ENCODE data around the gene MXRA7.
A peak's percentile ranks its signal among the peaks of the same experiment; 100 is the strongest.
"Not testable (repeated sequence)": the region's sequence is repeated elsewhere in the genome, so short reads cannot be mapped to it uniquely, and the experiment has no call there.

The MXRA7 gene

DNA sequence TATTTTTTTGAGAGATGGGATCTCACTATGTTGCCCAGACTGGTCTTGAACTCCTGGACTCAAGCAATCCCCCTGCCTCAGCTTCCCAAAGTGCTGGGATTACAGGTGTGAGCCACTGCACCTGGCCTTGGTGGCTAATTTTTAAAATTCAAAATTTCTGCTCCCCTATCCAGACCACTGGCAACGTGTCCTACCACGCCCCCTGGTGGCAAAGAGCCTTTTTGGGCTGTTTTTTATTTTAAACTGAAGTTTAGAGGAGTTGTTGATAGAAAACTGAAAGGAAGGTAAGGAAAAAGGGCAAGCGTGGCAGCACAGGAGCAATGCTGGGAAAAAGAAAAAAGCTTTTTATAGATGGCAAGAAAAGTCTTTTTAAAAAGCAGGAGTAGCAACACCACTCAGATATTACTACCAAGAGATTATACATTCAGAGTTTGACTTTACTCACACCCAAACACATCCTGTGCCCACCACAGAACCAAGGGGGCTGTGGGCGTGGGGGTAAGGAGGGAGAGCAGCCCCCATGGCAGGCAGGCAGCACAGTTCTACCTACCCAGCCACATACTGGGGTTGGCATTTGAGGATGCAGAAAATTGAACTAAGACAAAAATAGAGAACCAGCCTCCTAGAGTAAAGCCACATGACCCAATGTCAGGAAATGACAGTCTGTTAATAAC, 4.2 kb upstream of the MXRA7 start:
- peak; percentile 82 for DNase-seq

DNA sequence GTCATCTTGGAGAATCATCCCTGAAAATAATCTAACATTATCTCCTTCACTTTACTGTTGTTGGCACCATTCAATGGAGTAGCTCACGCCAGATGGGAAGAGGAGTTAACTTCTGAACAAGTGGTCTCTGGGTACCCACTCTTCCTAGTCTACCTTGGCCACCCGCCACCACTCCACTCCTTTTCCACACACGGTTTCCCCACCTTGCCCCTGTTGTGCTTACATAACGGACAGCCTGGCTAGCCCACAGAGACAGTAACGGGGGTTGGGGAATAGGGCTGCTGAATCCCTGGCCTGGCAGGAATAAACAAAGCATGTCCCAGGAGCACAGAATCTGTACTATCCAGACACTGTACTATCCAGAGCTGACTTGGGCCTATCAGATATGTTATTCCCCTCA, 3.6 kb upstream of the MXRA7 start:
- no peak for DNase-seq

DNA sequence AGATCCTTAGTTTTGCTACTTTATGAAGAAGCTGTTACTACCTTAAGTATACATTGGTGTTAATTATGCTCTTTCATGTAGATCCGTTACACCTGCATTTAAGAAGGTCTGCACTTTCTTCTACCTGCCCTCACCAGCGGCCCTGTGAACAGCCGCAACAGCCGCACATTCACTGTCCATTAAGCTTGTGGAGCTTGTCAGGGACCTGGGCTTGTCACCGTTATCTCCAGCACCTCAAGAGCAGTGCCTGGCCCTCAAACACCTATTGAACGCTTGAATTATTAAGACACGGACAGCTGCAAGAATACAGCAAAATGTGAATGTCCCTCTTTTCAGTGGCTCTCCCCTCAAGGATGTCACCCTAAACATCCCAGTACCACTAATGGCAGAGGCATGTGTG, 3.0 kb upstream of the MXRA7 start:
- DNase-seq = no peak

DNA sequence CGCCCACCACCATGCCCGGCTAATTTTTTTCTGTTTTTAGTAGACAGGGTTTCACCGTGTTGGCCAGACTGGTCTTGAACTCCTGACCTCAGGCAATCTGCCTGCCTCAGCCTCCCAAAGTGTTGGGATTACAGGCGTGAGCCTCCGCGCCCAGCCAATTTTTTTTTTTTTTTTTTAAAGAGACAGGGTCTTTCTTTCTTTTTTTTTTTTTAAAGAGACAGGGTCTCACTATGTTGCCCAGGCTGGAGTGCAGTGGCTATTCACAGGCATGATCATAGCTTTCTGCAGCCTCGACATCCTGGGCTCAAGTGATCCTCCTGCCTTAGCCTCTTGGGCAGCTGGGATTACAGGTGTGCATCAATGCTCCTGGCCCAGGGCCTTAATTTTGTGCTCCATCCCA, 1.6 kb upstream of the MXRA7 start:
- not testable (repeated sequence) for DNase-seq

DNA sequence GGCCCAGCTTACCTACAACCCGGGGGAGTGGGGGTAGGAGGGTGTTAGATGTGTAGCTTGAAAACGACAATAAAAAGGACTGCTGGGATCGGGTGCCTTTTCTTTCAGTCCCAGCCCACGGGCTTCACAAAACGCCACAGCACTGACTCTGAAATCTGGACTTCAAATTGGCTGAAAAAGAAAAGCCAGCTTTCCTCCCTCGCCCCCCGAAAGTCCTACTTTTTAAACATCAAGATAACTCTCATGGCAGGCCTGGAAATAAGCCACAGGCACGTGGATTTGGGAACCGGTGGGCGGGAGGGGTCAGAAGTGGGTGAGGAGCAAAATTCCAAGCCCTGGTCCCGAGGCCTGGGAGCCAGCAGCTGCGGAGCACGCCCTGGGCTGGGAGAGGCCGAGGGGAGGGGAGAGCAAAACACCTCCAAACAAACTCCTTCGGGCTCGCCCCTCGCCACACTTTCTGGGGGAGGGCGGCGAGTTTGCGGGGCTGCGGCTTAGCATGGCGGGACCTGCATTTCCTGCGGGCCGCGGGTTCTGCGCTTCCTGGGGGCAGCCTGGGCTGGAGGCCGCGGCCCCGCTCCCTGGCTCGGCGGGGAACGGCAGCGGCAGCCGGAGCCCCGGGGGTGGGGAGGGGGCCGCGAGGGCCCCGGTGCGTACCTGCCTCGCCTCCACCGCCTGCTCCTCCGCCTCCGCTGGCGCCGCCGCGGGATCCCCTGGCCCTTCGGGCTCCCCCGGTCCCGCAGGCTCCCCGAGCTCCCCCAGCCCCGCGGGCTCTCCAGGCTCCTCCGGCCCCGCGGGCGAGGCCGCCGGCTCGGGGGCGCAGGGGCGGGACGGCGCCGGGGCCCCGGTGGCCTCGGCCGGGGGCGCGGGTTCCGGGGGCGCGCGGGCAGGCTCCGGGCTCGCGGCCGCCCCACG, 558 bp downstream of the MXRA7 start:
- DNase-seq = not testable (repeated sequence)

DNA sequence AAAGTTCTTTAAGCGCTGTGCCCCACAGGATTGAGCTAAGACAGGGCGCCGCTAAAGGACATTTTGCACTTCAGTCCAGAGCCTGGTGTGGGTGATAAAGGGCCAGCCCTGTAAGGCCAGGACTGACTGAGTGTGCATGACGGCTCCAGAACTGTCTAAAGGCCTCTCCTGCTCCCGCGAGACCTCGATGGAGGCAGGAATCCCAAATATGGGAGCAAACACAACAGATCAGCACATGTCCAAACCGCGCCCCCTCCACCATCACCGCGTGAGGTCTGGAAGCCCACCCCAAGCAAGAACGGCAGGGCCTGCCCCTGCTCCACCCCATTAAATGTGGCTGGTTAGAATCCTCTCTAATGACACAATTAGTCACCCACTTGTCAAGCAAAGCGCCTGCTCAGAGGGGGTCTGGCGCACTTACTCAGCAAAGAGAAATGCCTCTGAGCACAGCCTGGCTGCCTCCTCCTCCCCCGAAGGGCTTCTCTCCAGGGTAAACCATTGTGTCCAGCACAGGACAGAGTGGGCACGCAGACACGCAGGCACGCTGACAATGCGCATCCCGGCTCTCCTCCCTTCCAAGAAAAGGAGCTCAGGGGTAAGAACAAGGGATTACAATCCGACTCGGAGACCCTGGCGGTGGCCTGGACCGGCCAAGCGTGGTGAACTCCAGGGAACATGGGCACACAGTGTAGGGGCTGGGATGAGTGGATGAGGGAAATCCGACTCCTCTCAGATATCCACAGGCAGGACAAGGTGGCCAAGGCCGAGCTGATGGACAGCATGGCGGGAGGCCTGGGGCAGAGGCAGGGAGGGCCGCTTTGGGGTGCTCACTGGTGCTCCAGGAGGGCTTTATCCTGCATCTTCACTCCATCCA, 1.5 kb downstream of the MXRA7 start:
- DNase-seq = no peak

DNA sequence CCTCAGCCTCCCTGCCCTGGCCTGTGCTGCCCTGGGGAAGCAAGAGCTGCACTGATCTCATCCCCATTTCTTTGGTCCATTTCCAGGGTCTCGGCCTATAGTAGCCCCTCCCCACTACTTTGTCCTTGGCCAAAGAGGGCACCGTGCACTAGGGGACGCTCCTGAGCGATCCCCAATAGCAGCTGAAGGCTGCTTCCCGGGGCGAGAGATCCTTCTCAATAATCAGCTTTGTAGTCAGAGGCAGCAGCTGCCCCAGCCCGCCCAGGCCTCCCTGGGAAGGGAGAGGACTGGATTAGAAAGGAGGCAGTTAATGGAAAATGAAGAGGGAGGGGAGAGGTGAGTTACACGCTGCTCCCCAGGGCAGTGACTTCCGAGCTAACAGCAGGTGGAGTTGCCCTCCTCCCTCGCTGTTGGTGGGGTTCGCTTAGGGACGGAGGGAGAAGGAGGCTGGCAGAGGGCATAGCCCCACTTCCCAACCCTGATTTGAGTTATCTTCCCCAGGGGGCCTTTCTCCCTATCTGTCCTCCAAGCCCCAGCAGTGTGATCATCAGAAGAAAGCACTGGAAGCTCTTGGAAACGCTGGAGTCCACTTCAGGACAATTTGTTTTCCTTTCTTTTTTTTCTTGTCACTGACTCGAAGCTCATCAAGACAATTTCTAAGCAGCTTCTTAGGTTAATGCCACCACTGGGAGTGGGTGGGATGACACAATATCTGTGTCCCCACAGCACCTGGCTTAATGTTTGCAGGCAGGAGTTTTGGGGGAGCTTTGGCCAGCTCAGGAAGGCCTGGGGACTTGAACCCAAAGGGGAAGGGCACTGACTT, 2.6 kb downstream of the MXRA7 start:
- DNase-seq = no peak

DNA sequence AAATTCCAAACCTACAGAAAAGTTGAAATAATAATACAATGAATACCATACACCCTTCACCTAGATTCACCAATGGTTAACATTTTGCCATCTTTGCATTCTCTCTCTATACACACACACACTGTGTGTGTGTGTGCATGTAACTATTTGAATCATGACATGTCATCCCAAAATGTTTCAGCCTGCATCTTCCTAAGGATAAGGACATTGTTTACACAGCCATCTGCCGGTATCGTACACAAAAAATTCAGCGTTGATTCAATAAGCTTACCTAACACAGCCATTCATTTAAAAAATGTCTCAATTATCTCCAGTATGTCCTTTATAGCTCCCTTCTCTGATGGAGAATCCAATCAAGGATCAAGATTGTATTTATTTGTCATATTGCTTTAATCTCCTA, 3.9 kb downstream of the MXRA7 start:
- DNase-seq = no peak

DNA sequence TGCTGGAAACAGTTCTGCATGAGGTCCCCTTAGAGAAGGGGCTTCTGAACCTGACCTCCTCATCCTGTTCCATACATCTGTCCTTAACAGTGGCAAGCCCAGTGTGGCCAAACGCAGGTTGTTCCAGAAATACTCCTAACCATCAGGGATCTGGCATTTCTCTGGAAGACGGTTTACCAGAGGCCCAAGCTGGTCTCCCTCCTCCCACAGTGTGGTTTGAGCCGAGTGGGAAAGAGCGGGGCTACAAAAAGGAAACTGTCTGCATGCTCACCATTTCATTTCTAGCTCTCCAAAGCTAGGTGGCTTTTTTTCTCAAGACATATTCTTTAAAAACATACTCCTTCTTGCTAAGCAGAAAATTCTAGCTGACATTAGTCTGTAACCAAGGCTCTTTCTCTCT, 6.0 kb downstream of the MXRA7 start:
- no peak for DNase-seq

DNA sequence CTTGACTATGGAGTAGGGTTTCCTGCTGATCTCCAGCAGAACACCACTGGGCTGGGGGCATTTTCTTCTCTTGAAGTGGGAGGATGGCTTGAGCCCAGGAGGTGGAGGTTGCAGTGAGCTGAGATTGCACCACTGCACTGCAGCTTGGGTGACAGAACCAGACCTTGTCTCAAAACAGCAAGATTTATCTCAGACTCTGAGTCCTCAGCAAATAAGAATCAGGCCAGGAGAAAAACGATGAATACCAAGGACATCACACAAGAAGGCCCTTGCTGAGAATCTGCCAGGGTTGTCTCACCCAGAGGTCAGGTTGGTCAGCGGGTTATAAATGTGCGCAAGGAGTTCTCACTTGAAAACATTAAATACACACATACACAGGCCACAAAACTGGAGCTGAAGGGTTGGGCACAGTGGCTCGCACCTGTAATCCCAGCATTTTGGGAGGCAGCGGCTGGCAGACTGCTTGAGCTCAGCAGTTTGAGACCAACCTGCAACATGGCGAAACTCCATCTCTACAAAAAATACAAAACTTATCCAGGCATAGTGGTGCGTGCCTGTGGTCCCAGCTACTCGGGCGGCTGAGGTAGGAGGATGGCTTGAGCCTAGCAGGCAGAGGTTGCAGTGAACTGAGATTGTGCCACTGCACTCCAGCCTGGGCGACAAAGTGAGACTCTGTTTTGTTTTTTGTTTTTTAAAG, 7.7 kb downstream of the MXRA7 start:
- DNase-seq = no peak

DNA sequence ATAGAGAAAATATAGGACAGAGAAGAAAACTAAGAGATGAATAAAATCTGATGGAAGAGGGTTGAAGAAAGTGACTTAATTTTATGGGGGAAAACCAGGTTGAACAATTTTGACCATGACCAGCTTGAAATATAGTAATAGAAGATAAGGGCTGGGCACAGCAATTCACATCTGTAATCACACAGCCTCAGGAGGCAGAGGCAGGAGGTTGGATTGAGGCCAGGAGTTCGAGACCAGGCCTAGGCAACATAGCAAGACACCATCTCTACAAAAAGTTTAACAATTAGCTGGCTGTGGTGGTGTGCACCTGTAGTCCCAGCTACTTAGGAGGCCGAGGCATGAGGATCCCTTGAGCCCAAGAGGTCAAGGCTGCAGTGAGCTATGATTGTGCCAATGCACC, 8.7 kb downstream of the MXRA7 start:
- DNase-seq = no peak

DNA sequence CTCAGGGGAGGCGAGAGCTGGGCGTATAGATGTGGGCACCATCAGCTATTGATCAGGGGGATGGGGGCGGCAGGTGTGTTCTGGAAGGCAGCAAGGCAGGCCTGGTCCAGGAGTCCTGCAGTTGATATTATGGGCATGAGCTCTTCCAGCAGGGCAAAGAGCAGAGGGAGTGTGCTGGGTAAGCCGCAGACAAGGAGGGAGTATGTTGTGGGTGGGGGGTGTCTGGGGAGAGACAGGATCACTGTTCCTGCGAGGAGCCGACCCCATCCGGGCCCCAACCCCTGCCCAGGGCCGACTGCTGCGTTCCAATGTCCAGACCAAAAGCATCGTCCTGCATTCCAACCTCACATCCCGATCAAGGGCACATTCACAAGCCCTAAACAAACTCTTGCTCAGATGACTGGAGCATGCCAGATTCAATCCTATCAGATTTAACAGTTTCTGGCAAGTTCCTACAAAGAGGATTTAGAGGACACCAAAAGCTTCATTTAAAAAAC, 9.2 kb downstream of the MXRA7 start:
- DNase-seq = no peak

DNA sequence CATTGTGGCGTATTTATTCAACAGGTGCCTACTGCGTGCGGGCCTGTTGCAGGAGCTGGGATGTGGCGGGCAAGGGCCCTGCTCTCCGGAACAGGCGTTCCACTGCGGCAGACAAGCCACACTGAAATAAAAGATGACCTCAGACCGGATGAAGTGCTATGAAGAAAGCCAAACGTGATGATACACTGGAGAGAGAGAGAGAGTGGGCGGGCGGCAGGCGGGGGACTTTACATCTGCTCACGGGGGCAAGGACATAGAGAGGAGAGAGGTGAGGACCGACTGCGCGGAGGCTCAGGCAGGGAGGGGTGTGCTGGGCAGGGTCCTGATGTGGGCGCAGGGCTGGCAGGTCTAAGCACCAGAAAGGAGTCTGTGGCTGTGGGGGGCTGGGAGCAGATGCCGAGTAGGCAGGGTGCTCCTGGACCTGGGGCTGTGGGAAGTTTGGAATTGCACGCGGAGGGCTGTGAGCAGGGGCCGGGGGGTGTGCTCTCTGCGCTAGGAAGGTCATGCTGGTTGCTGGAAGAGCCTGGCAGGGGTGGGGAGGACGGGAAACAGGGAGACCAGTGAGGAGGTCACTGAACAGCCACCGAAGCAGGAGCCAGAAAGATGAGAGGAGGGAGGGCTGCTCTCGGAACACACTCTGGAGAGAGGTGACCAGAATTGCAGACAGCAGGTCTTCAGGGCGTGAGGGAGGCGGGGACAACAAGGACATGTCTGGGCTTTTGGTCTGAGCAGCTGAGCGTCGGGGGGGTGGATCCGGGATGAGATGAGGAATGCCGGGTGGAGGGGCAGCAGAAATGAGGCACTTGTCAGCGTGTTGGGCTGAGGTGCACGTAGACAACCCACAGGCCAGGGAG, 9.9 kb downstream of the MXRA7 start:
- DNase-seq = peak; percentile 49

DNA sequence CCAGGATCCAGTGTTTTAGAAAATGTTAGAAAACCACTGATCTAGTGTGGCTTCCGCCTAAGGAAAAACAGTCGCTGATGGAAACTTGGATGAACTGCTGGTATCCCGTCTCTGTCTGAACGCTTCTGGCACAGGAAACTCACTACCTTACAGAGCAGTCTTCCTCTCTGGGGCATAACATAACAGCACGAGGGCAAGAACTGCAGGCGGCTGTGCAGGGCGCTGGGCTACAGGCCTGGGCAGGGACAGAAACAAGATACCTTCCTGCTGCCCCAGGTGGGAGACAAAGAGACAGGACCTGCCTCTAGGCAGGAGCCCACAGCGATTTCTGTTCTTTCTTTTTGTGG, 10.5 kb downstream of the MXRA7 start:
- no peak for DNase-seq

DNA sequence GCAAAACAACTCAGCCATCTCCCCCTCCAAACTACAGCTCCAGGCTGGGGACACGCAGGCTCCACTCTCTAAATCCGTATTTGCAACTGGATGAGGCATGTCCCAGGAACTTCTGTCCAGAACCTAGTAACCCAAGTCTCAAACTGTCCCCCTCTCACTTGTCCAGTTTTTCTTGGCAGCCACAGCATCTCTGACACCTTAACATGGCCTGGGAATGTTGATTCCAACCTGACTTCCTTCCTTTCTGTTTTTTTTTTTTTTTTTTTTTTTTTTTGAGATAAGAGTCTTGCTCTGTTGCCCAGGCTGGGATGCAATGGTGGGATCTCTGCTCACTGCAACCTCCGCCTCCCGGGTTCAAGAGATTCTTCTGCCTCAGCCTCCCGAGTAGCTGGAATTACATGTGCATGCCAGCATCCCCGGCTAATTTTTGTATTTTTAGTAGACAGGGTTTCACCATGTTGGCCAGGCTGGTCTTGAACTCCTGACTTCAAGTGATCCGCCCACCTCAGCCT, 12.2 kb downstream of the MXRA7 start:
- not testable (repeated sequence) for DNase-seq

DNA sequence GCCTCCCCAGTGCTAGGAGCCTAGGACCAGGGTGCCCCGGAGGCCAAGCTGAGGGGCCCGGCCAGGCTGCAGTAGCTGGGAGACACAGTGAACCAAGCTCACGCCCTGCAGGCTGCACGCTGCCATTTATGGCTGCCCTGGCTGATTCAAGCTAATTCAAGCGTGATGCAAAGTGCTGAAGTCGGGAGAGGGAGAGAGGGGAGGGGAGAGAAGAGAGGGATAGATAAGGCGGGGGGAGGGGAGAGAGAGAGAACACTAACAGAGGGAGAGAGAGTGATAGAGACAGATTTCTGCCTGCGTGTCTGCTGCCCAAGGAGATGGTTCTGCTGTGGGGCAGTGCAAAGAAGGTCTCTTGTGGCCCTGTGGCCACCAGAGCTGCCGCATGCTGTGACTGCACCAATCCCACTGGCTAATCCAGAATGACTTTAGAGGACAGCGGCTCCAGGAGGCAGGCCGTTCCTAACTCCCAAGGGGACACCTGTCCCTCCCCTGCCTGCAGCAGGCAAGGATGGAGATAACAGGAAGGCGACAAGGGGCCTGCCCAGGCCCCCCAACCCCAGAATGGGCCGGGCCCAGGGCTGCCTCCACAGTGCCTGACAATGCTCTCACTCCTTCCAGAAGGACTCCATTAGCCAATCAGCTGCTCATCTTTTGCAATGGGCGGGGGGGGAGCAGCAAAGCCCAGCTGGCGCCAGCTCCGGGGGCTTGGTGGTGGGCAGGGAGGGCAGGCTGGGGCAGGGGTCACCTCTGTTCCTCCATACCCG, 12.9 kb downstream of the MXRA7 start:
- DNase-seq = no peak

DNA sequence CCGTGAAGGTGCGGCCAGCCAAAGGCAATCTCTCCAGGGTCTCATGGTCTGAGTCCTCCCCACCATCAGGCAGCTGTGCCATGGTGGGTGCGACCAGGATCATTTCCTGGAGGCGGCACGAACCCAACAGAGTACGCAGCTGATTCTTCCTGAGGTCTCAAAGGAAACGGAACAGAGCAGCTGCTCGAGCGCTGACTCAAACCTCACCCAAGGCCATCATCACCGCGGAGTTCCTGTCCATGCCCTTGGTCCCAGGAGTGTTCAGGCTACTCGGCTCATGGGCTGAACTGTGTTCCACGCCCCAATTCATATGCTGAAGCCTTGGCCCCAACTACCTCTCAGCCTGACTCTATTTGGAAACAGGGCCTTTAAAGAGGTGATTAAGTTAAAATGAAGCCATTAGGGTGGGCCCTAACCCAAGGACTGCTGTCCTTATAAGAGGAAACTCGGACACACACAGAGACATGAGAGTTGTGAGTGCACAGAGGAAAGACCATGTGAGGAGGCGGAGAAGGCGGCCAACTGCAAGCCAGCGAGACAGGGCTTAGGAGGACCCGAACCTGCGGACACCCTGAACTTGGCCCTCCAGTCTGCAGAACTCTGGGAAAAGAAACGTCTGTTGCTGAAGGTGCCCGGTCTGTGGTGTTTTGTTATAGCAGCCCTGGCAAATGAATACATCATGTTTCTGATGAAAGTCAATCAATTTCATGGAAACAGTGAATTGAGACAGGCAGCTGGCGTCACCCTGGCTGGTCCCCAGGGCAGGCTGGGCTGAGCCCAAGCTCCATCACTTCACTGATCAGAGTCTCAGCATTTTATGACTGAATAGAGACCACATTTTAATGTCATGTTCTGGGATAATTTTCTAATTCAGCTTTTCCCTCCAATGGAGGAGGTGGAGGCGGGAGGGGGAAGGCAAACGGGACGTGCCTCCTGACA, 13.7 kb downstream of the MXRA7 start:
- no peak for DNase-seq

DNA sequence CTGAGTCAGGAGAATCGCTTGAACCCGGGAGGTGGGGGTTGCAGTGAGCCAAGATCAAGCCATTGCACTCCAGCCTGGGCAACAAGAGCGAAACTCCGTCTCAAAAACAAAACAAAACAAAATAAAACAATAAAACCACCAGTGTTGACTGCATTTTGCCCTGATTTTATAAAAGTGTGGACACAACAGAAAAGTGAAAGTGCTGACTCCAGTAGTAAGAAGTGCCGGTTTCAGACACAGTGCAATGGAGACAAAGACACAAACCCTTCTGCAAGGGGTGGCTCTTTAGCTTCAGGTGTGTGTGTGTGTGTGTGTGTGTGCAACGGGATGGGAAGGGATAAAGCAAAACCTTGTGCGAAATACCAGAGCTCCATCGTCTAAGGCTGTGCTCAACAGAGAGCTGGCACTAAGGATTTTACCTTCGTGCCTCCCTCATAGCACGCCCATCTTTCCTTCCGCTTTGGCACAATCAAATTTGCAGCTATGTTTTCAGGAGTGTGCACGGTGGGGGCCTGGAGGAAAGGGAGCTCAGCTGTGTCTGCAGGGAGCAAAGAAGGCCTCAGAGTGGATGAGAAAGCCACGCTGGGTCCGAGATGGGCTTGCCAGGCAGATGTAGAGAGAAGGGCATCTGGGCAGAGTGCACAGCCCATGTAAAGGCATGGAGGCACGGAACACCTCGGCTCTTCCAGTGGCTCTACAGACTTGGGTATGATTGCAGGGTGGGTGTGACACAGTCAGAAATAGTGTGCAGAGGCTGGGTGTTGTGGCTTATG, 15.5 kb downstream of the MXRA7 start:
- DNase-seq = no peak

All from CD4-positive, alpha-beta T cell treated with Interleukin-17A for 1 hour (primary cell).